PC-3 (cell line): ENCODE results near the gene FADD. TPM values are rescaled to one million over a fixed set of nuclear protein-coding genes. Genes with fewer than 3 reads are reported as not detected.

Source experiments
- ATAC-seq: fragments of 200-7000 bp; cut with Tn5 transposase; 2 replicates; pipeline ENCODE4 v1.9.1; 2020; ENCODE audit warnings: mild to moderate bottlenecking, moderate library complexity
- BruUV-seq: library from RNA; stranded (reverse); fragments of 400-500 nt; replicated peaks from 2 replicates; lab custom pipeline; 2021; lab: Mats Ljungman, UMichigan
- CTCF ChIA-PET: fragments of 300-600 bp; sonication (Branson Sonifier 250); formaldehyde crosslinking; loops from one replicate; lab custom pipeline; 2022; ENCODE audit warnings: antibody characterized with exemption; lab: Charles Lee
- POLR2A ChIA-PET: fragments of 300-600 bp; sonication (Branson Sonifier 250); formaldehyde crosslinking; loops from one replicate; lab custom pipeline; 2022; ENCODE audit warnings: antibody characterized with exemption; ENCODE audit not compliant: unreplicated experiment; lab: Charles Lee
- DNase-seq: peaks from one replicate; pipeline ENCODE4 v3.0.0-alpha.2; 2015
- H2AFZ ChIP-seq: fragments of 300-600 bp; sonication (generic); 2 replicates; pipeline ENCODE4 v1.6.0; 2016; ENCODE audit warnings: antibody characterized with exemption, low read length
- H3F3A ChIP-seq: fragments of 300-600 bp; sonication (generic); one replicate; pipeline ENCODE4 v1.6.0; 2017; ENCODE audit warnings: antibody characterized with exemption, low read length, control low read depth, mild to moderate bottlenecking; ENCODE audit not compliant: unreplicated experiment
- H3K27ac ChIP-seq: fragments of 300-600 bp; sonication (generic); 2 replicates; pipeline ENCODE4 v1.5.1; 2016; ENCODE audit warnings: mild to moderate bottlenecking, low read length
- H3K27me3 ChIP-seq: fragments of 300-600 bp; sonication (generic); 2 replicates; pipeline ENCODE4 v1.6.1; 2016; ENCODE audit warnings: low read length, mixed read lengths
- H3K36me3 ChIP-seq: fragments of 300-600 bp; sonication (generic); 2 replicates; pipeline ENCODE4 v1.6.1; 2016; ENCODE audit warnings: low read depth, mixed run types, low read length, mixed read lengths
- H3K4me1 ChIP-seq: fragments of 300-600 bp; sonication (generic); 2 replicates; pipeline ENCODE4 v1.5.1; 2016; ENCODE audit warnings: low read length; ENCODE audit not compliant: insufficient read depth
- H3K4me2 ChIP-seq: fragments of 300-600 bp; sonication (generic); 2 replicates; pipeline ENCODE4 v1.6.0; 2016; ENCODE audit warnings: low read length
- H3K4me3 ChIP-seq: fragments of 300-600 bp; sonication (generic); 2 replicates; pipeline ENCODE4 v1.5.1; 2016; ENCODE audit warnings: mild to moderate bottlenecking, low read length, mixed read lengths
- H3K79me2 ChIP-seq: fragments of 300-600 bp; sonication (generic); 2 replicates; pipeline ENCODE4 v1.6.1; 2017; ENCODE audit warnings: low read length, mixed read lengths
- H3K9ac ChIP-seq: fragments of 300-600 bp; sonication (generic); 2 replicates; pipeline ENCODE4 v1.6.0; 2016; ENCODE audit warnings: mild to moderate bottlenecking, low read length
- H3K9me2 ChIP-seq: fragments of 300-600 bp; sonication (generic); replicated peaks from 2 replicates; pipeline ENCODE4 v1.6.1; 2016; ENCODE audit warnings: mixed run types, low read length, mixed read lengths
- H3K9me3 ChIP-seq: fragments of 300-600 bp; sonication (generic); 2 replicates; pipeline ENCODE4 v1.6.1; 2016; ENCODE audit warnings: low read length, mixed read lengths
- H4K20me1 ChIP-seq: fragments of 300-600 bp; sonication (generic); 2 replicates; pipeline ENCODE4 v1.6.1; 2016; ENCODE audit warnings: low read length, mixed read lengths
- EZH2 ChIP-seq: fragments of 300-600 bp; sonication (generic); IDR thresholded peaks from one replicate; pipeline ENCODE4 v1.6.1; 2017; ENCODE audit warnings: antibody characterized with exemption, mild to moderate bottlenecking, low read length; ENCODE audit not compliant: unreplicated experiment
- EZH2phosphoT487 ChIP-seq: fragments of 300-600 bp; sonication (generic); IDR thresholded peaks from 2 replicates; pipeline ENCODE4 v1.6.1; 2018; ENCODE audit warnings: mild to moderate bottlenecking, antibody characterized with exemption, low read length, borderline replicate concordance
- intact Hi-C: fragments of 100-400 bp; cut with micrococcal nuclease; formaldehyde crosslinking; loops from 2 replicates; pipeline ENCODE4 v1.9.0; 2023
- total RNA-seq: library from RNA; depleted of rRNA; stranded (reverse); fragments of >200 nt; gene quantifications from 2 replicates; pipeline ENCODE4 v1.2.3, GENCODE V29; 2014
- TF ChIP-seq, protein P1 (sequence below): fragments of 300-600 bp; sonication (generic); conservative IDR thresholded peaks from 2 replicates; pipeline ENCODE4 v1.5.1; 2017; ENCODE audit warnings: antibody characterized with exemption, low read depth, mild to moderate bottlenecking, low read length

The FADD gene
- total RNA-seq, 1 experiment from 2014 or later: 79.5 TPM

DNA sequence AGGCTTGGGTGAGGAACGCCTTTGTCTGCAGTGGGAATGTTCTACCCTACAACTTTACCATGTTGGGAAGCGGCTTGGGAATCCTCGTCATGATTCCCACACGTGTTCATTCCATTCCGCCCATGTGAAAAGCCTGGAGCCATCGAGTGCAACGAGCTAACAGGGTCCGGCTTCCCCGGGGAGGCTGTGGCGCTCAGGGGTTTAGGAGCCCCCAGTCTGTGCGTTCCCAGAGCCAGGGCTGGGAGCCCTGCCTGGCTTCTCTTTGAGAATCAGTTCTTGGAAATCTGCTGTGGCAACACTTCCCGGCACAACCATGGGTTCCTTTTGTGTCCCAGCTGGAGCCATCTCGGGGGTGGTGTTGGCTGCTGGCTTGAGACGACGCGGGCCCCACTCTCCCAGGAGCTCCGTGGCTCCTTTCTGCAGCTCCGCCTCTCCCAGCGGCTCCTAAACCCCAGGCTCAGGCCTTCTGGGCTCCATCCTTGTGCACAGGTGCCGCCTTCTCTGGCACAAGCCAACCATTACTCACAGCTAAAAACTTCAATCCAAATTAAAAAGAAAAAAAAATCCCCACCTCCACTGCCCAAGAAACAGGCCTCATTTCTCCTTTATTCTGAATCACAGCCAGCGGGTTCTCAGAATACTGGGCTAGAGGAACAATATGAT, 48.7 kb downstream of the FADD start:
- intact Hi-C loops: no loop called here
- no peak overlapping the region for H3K27ac ChIP-seq
- no peaks in the 10 kb centered on the region for H3K9me3 ChIP-seq
- H2AFZ ChIP-seq: no peak overlapping the region
- POLR2A ChIA-PET: no interaction called here
- H3F3A ChIP-seq: no peaks in the 10 kb centered on the region
- H4K20me1 ChIP-seq: no peaks in the 10 kb centered on the region
- no peak overlapping the region for H3K4me2 ChIP-seq
- no peaks in the 10 kb centered on the region for H3K36me3 ChIP-seq
- CTCF ChIA-PET: no interaction called here
- H3K9me2 ChIP-seq: no peaks in the 10 kb centered on the region
- no TSS peak for BruUV-seq
- no peaks in the 10 kb centered on the region for H3K27me3 ChIP-seq
- DNase-seq (no peak), ATAC-seq (no peak)
- H3K9ac ChIP-seq: no peak overlapping the region
- H3K4me3 ChIP-seq: no peak overlapping the region
- peaks cover 14% of the 10 kb centered on the region for H3K4me1 ChIP-seq
- no peaks in the 10 kb centered on the region for H3K79me2 ChIP-seq
- TF ChIP-seq, protein P1, sequence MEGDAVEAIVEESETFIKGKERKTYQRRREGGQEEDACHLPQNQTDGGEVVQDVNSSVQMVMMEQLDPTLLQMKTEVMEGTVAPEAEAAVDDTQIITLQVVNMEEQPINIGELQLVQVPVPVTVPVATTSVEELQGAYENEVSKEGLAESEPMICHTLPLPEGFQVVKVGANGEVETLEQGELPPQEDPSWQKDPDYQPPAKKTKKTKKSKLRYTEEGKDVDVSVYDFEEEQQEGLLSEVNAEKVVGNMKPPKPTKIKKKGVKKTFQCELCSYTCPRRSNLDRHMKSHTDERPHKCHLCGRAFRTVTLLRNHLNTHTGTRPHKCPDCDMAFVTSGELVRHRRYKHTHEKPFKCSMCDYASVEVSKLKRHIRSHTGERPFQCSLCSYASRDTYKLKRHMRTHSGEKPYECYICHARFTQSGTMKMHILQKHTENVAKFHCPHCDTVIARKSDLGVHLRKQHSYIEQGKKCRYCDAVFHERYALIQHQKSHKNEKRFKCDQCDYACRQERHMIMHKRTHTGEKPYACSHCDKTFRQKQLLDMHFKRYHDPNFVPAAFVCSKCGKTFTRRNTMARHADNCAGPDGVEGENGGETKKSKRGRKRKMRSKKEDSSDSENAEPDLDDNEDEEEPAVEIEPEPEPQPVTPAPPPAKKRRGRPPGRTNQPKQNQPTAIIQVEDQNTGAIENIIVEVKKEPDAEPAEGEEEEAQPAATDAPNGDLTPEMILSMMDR: no peak
- TF ChIP-seq EZH2 (no peak), EZH2phosphoT487 (no peak)

DNA sequence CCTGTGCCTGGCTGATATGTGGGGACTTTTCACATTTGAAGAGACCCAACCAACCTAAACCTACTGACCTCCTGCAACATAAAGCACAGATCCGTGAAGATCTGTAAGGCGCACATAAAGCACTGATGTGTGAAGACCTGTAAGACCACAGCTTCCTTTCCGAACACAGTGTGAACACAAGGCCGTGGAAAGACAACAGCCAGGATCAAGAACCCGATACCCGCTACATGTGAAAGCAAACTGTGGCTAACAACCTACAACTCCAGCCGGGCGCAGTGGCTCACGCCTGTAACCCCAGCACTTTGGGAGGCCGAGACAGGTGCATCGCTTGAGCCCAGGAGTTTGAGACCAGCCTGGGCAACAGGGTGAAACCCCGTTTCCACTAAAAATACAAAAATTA, 49.7 kb downstream of the FADD start:
- TF ChIP-seq, protein P1: no peak
- TF ChIP-seq EZH2phosphoT487: no peak
- TF ChIP-seq EZH2: no peak
- BruUV-seq: no TSS peak
- Histone ChIP-seq H3K36me3 (no peaks in the 10 kb centered on the region), H3K4me3 (no peak overlapping the region), H3K9ac (no peak overlapping the region), H3F3A (no peaks in the 10 kb centered on the region), H3K9me3 (no peaks in the 10 kb centered on the region), H2AFZ (no peak overlapping the region), H3K4me1 (peaks cover 5% of the 10 kb centered on the region), H3K9me2 (no peaks in the 10 kb centered on the region), H3K27me3 (no peaks in the 10 kb centered on the region), H3K79me2 (no peaks in the 10 kb centered on the region), H4K20me1 (no peaks in the 10 kb centered on the region), H3K27ac (no peak overlapping the region), H3K4me2 (no peak overlapping the region)
- ChIA-PET CTCF (no interaction called here), POLR2A (no interaction called here)
- intact Hi-C loops: no loop called here
- no peak for DNase-seq
- no peak for ATAC-seq

DNA sequence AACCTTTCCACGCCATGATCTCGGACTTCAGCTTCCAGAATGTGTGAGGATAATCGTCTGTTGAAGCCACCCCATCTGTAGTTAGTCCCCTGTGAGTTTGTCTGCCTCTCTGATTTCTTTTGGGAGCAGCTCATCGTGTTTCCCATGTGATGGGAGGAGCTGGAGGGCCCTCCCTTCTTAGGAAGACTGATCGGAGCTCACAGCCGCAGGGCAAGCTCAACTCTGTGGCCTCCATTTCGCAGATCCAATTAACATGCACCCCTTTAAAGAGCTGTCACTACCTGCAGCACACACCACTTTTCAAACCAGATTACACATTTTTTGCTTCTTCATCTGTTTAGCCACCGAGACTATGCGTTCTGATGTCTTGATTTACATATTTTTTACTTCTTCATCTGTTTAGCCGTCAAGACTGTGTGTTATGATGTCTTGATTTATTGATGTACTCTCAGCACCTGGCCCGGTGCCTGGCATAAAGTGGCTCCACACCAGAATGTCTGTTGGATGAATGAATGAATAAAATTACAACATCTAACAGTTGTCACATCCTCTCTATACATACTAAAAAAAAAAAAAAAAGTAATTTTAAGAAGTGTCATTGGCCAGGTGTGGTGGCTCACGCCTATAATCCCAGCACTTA, 52.5 kb downstream of the FADD start:
- no peak overlapping the region for H3K9ac ChIP-seq
- BruUV-seq: no TSS peak
- no peaks in the 10 kb centered on the region for H3K27me3 ChIP-seq
- DNase-seq: no peak
- H3K27ac ChIP-seq: no peak overlapping the region
- no peaks in the 10 kb centered on the region for H3K4me1 ChIP-seq
- no peaks in the 10 kb centered on the region for H3K9me2 ChIP-seq
- H4K20me1 ChIP-seq: no peaks in the 10 kb centered on the region
- no peak overlapping the region for H2AFZ ChIP-seq
- H3F3A ChIP-seq: no peaks in the 10 kb centered on the region
- H3K4me2 ChIP-seq: no peak overlapping the region
- no peak overlapping the region for H3K4me3 ChIP-seq
- intact Hi-C loops: no loop called here
- ChIA-PET CTCF (no interaction called here), POLR2A (no interaction called here)
- TF ChIP-seq EZH2 (no peak), EZH2phosphoT487 (no peak)
- TF ChIP-seq, protein P1: no peak
- H3K36me3 ChIP-seq: no peaks in the 10 kb centered on the region
- no peaks in the 10 kb centered on the region for H3K9me3 ChIP-seq
- ATAC-seq: no peak
- H3K79me2 ChIP-seq: no peaks in the 10 kb centered on the region
